Mesenchymal stem cell (in vitro differentiated cells and primary cell): ENCODE measurements around the gene TRPM1.

Source experiments
- DNase-seq: peaks from one replicate; pipeline ENCODE4 v3.0.0-alpha.2; 2013
- H2AFZ ChIP-seq: one replicate; pipeline ENCODE4 v1.6.1; 2013; ENCODE audit warnings: low read depth, mild to moderate bottlenecking, control low read depth, inconsistent platforms, low read length, moderate library complexity
- H2AK5ac ChIP-seq: 2 replicates; pipeline ENCODE4 v1.6.1; 2013; ENCODE audit warnings: low read length, moderate library complexity, mild to moderate bottlenecking, inconsistent platforms; ENCODE audit not compliant: severe bottlenecking
- H2BK120ac ChIP-seq: one replicate; pipeline ENCODE4 v1.6.1; 2013; ENCODE audit warnings: low read depth, mild to moderate bottlenecking, inconsistent platforms, low read length, moderate library complexity
- H2BK12ac ChIP-seq, 2 experiments: one replicate each; pipeline ENCODE4 v1.6.1; 2013; ENCODE audit warnings: inconsistent platforms in 2 of 2, low read length in 2 of 2, mild to moderate bottlenecking in 2 of 2, moderate library complexity in 2 of 2, control low read depth in 1 of 2
- H2BK15ac ChIP-seq: one replicate; pipeline ENCODE4 v1.6.1; 2013; ENCODE audit warnings: mild to moderate bottlenecking, low read depth, inconsistent platforms; ENCODE audit not compliant: poor library complexity, severe bottlenecking
- H2BK5ac ChIP-seq: 2 replicates; pipeline ENCODE4 v1.6.1; 2013; ENCODE audit warnings: low read depth, mild to moderate bottlenecking, low read length, control low read depth, inconsistent platforms; ENCODE audit not compliant: poor library complexity, severe bottlenecking
- H3K14ac ChIP-seq, 2 experiments: one replicate each; pipeline ENCODE4 v1.6.1; 2013; ENCODE audit warnings: inconsistent platforms in 2 of 2, low read length in 2 of 2, control low read depth in 1 of 2, mild to moderate bottlenecking in 1 of 2, moderate library complexity in 1 of 2
- H3K18ac ChIP-seq, 2 experiments: one replicate each; pipeline ENCODE4 v1.6.1; 2013; ENCODE audit warnings: inconsistent platforms in 2 of 2, low read length in 2 of 2, control low read depth in 1 of 2, low read depth in 1 of 2, mild to moderate bottlenecking in 1 of 2
- H3K23ac ChIP-seq, 2 experiments: one replicate each; pipeline ENCODE4 v1.6.1; 2013; ENCODE audit warnings: inconsistent platforms in 2 of 2, low read length in 2 of 2, mild to moderate bottlenecking in 2 of 2, moderate library complexity in 2 of 2, control low read depth in 1 of 2
- H3K27ac ChIP-seq: 2 replicates; pipeline ENCODE4 v1.5.1; 2013; ENCODE audit warnings: mild to moderate bottlenecking, moderate library complexity, low read length, control low read depth, inconsistent platforms; ENCODE audit not compliant: poor library complexity, severe bottlenecking
- H3K27me3 ChIP-seq, 2 experiments: 2 replicates each; pipeline versions ENCODE4 v1.6.1 to v1.7.0; 2013; ENCODE audit warnings: low read length in 2 of 2, mild to moderate bottlenecking in 2 of 2, moderate library complexity in 2 of 2, control low read depth in 1 of 2, inconsistent platforms in 1 of 2; ENCODE audit not compliant: control insufficient read depth in 1 of 2, insufficient read depth in 1 of 2
- H3K36me3 ChIP-seq, 2 experiments: 2 replicates each; pipeline versions ENCODE4 v1.6.1 to v1.7.0; 2013; ENCODE audit warnings: low read length in 2 of 2, control low read depth in 1 of 2, inconsistent platforms in 1 of 2, low read depth in 1 of 2, mild to moderate bottlenecking in 1 of 2; ENCODE audit not compliant: insufficient read depth in 2 of 2, control insufficient read depth in 1 of 2
- H3K4ac ChIP-seq, 2 experiments: one replicate each; pipeline ENCODE4 v1.6.1; 2013; ENCODE audit warnings: inconsistent platforms in 2 of 2, low read length in 2 of 2, mild to moderate bottlenecking in 2 of 2, moderate library complexity in 2 of 2, control low read depth in 1 of 2, low read depth in 1 of 2
- H3K4me1 ChIP-seq: 2 replicates; pipeline ENCODE4 v1.6.1; 2013; ENCODE audit warnings: low read depth, low read length, control low read depth; ENCODE audit not compliant: control insufficient read depth, insufficient read depth
- H3K4me2 ChIP-seq: 2 replicates; pipeline ENCODE4 v1.6.1; 2013; ENCODE audit warnings: low read length, mild to moderate bottlenecking, inconsistent platforms; ENCODE audit not compliant: poor library complexity, severe bottlenecking
- H3K4me3 ChIP-seq, 2 experiments: 2 replicates each; pipeline versions ENCODE4 v1.5.1 to v1.7.0; 2013; ENCODE audit warnings: low read length in 2 of 2, mild to moderate bottlenecking in 2 of 2, control low read depth in 1 of 2, low read depth in 1 of 2; ENCODE audit not compliant: insufficient read depth in 1 of 2
- H3K79me1 ChIP-seq: replicated peaks from 2 replicates; pipeline ENCODE4 v1.6.1; 2013; ENCODE audit warnings: mild to moderate bottlenecking, control low read depth, low read length, inconsistent platforms; ENCODE audit not compliant: poor library complexity, severe bottlenecking
- H3K9ac ChIP-seq: 2 replicates; pipeline ENCODE4 v1.7.0; 2013; ENCODE audit warnings: mild to moderate bottlenecking, low read length, moderate library complexity
- H3K9me3 ChIP-seq: 2 replicates; pipeline ENCODE4 v1.7.0; 2013; ENCODE audit warnings: mild to moderate bottlenecking, low read length; ENCODE audit not compliant: control insufficient read depth
- H4K8ac ChIP-seq: one replicate; pipeline ENCODE4 v1.6.1; 2013; ENCODE audit warnings: inconsistent platforms, mild to moderate bottlenecking, low read length, moderate library complexity
- H4K91ac ChIP-seq: one replicate; pipeline ENCODE4 v1.6.1; 2013; ENCODE audit warnings: mild to moderate bottlenecking, low read length, inconsistent platforms
- WGBS: methylation state at CpG from one replicate; pipeline ENCODE4 v1.1.7; 2013; ENCODE audit warnings: mixed read lengths; 5-methylcytosine and 5-hydroxymethylcytosine counted together

Gene TRPM1

DNA sequence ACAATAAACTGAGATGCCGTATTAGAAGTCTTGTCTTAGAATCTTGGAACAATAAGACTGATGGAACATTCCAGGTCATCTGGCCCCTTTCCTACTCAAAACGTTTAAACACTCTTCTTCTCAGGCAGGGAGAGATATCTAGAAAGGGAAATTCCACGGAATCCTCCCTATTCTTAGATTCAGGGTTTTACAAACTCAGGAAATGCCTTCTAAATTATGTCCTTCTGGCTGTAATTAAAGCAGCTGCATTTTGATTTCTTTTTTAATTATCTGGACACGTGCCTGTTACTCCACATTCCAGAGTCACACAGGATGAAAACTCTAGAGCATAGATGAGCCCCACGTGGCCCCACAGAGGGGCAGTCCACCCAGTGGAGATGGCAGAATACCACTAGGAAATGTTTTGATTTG lies 68.6 kb downstream of the TRPM1 start:
- Histone ChIP-seq H3K4me2 (no peak overlapping the region), H3K4me3 (no peak overlapping the region)
- 25% methylated on average over 1 of the region's 5 CpGs for WGBS

DNA sequence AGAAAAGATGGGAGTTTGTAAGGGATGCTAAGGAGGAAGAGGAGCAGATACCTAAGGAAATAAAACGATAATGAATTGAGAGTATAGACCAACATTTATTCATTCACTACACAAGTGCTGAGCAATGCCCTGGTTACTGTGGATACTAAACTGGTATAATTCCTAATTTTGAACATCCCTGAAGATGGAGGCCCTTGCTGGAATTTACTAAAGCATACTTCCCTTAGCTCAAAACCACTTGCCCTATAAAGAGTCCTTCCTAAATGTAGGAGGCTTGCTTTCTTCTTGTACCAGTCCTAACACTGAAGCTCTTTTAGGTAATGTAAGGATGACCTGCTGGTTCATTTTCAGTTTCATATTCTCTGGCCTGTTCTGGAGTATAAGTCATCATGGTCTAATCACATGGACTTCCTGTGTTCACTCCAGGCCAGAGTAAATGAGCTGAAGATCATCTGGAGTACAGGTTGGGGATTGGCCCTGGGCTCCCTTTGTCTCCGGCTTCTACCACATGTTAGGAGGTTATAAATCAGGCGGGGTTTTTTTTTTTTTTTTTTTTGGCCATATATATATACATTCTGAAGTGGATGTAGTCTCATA lies 70.0 kb downstream of the TRPM1 start:
- Histone ChIP-seq H3K4me3 (no peak overlapping the region), H4K91ac (no peak overlapping the region), H3K14ac (no peak overlapping the region), H3K9ac (no peak overlapping the region), H2AK5ac (no peak overlapping the region), H3K23ac (no peak overlapping the region), H3K79me1 (no peaks in the 10 kb centered on the region), H3K27ac (no peak overlapping the region), H3K9me3 (no peaks in the 10 kb centered on the region), H3K4me2 (no peak overlapping the region), H3K4me1 (peaks cover 4% of the 10 kb centered on the region), H2BK5ac (no peak overlapping the region), H4K8ac (no peak overlapping the region), H2BK120ac (no peak overlapping the region), H2BK15ac (no peak overlapping the region), H3K4ac (no peak overlapping the region), H2AFZ (no peak overlapping the region), H3K18ac (no peak overlapping the region), H3K36me3 (no peaks in the 10 kb centered on the region), H2BK12ac (no peak overlapping the region), H3K27me3 (no peaks in the 10 kb centered on the region)
- peak; percentile 49 for DNase-seq
- WGBS = no CpG with 5 or more reads among the region's 3 CpGs

More for the DNA sequence above, 68.6 kb downstream of the TRPM1 start:
- Histone ChIP-seq H2BK15ac (no peak overlapping the region), H3K4me1 (peaks cover 4% of the 10 kb centered on the region), H2BK12ac (no peak overlapping the region), H3K23ac (no peak overlapping the region), H3K27me3 (no peaks in the 10 kb centered on the region), H3K14ac (no peak overlapping the region), H3K18ac (no peak overlapping the region), H3K9ac (no peak overlapping the region), H2AFZ (no peak overlapping the region), H3K36me3 (no peaks in the 10 kb centered on the region), H2BK5ac (no peak overlapping the region), H4K91ac (no peak overlapping the region), H3K27ac (no peak overlapping the region), H3K79me1 (no peaks in the 10 kb centered on the region), H3K4ac (no peak overlapping the region), H4K8ac (no peak overlapping the region), H2AK5ac (no peak overlapping the region), H2BK120ac (no peak overlapping the region), H3K9me3 (no peaks in the 10 kb centered on the region)
- peak; percentile 8 for DNase-seq

DNA sequence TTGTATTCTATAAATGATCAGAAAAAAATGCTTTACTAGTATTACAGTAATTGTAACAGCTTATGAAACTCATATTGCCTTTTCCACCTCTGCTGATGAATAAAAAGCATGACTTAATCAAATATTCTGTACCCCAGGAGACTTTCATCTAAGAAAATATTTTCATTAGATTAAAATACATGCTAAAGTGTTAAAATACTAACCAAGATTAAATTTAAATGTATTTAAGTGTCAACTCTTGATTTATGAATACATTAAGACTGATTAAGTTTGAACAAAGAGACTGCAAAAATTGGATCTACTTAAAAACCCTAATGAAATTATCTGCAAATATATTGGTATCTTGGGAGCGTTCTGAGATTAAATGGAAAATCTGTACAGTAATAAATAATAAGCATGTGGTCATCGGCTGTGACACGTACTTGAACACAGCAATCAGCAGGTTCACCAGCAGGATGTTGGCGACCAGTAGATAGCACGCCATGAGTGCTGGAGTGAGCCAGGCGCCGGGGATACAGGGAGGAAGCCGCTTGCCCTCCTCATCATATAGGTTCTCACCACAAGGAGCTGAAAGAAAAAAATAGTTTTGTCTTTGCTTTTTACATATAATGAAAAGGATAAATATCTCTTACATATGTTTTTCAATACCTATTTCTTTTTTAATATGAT lies 73.5 kb downstream of the TRPM1 start:
- Histone ChIP-seq H3K23ac (no peak overlapping the region), H2BK12ac (no peak overlapping the region), H3K4me3 (no peak overlapping the region), H3K14ac (no peak overlapping the region), H3K79me1 (no peaks in the 10 kb centered on the region), H2AFZ (no peak overlapping the region), H3K9ac (no peak overlapping the region), H4K8ac (no peak overlapping the region), H3K9me3 (no peaks in the 10 kb centered on the region), H2BK120ac (no peak overlapping the region), H4K91ac (no peak overlapping the region), H3K4me1 (peaks cover 15% of the 10 kb centered on the region), H2BK5ac (no peak overlapping the region), H2AK5ac (peak overlapping the region; percentile 39), H3K27ac (no peak overlapping the region), H3K36me3 (no peaks in the 10 kb centered on the region), H3K27me3 (no peaks in the 10 kb centered on the region), H3K4me2 (no peak overlapping the region), H3K18ac (no peak overlapping the region), H2BK15ac (no peak overlapping the region), H3K4ac (no peak overlapping the region)
- WGBS = 93% methylated on average over 5 of the region's 8 CpGs
- DNase-seq = no peak

DNA sequence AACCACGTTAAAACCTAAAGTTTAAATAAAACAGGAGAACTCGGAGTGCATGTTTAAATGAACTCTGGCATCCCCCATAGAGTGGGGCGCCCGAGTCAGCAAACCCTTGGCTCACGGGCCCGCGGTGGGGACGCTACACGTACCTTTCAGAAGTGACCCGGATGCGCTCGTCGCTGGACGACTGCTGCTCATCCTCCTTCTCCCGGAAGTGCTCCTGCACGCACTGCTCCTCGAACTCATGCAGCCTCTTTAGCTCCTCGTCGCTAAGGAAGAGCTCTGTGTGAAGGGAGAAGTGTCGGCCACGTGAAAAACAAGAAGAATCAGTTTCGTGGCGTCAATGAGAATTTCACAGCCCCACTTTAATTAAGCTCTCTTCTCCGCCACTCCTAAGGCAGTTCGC lies 75.5 kb downstream of the TRPM1 start:
- Histone ChIP-seq H3K9ac (no peak overlapping the region), H4K91ac (no peak overlapping the region), H3K18ac (no peak overlapping the region), H2BK5ac (no peak overlapping the region), H4K8ac (no peak overlapping the region), H3K4ac (no peak overlapping the region), H2AFZ (no peak overlapping the region), H3K23ac (no peak overlapping the region), H3K36me3 (no peaks in the 10 kb centered on the region), H2AK5ac (peak overlapping the region; percentile 7), H3K27ac (no peak overlapping the region), H3K79me1 (no peaks in the 10 kb centered on the region), H3K9me3 (no peaks in the 10 kb centered on the region), H2BK12ac (peak overlapping the region in 1 of 2 experiments; percentile 2), H2BK15ac (no peak overlapping the region), H3K4me2 (no peak overlapping the region), H3K14ac (no peak overlapping the region), H2BK120ac (no peak overlapping the region), H3K4me3 (no peak overlapping the region), H3K27me3 (no peaks in the 10 kb centered on the region), H3K4me1 (peaks cover 19% of the 10 kb centered on the region)
- DNase-seq = no peak
- WGBS = 93% methylated on average over 25 of the region's 25 CpGs
